CD4-positive, CD25-positive, alpha-beta regulatory T cell (primary cell): Measurements from ENCODE around the gene JUN. TPM values are rescaled to one million over a fixed set of nuclear protein-coding genes. Genes with fewer than 3 reads are reported as not detected.

Experiments
- ATAC-seq, 2 donors: fragments of 150-1000 bp; cut with Tn5 transposase; one replicate each; pipeline ENCODE4 v1.10.0; 2021; ENCODE audit warnings: low read depth in 2 of 2, moderate number of reproducible peaks in 2 of 2, moderate library complexity in 1 of 2
- DNase-seq, 3 donors: peaks; one replicate each; pipeline versions ENCODE4 v3.0.0 to v3.0.0-alpha.2; 2012 to 2022; ENCODE audit warnings: mixed read lengths in 1 of 3
- H3K27ac ChIP-seq: one replicate; pipeline ENCODE4 v1.7.0; 2013; ENCODE audit warnings: mild to moderate bottlenecking, low read length; ENCODE audit not compliant: insufficient read depth, poor library complexity, severe bottlenecking
- H3K27me3 ChIP-seq: one replicate; pipeline ENCODE4 v1.7.0; 2013; ENCODE audit warnings: low read length; ENCODE audit not compliant: control insufficient read depth, insufficient read depth
- H3K36me3 ChIP-seq: one replicate; pipeline ENCODE4 v1.7.0; 2013; ENCODE audit warnings: mild to moderate bottlenecking, low read length, moderate library complexity; ENCODE audit not compliant: control insufficient read depth, insufficient read depth
- H3K4me1 ChIP-seq: 2 replicates; pipeline ENCODE4 v1.7.0; 2013; ENCODE audit warnings: mild to moderate bottlenecking, low read length; ENCODE audit not compliant: insufficient read depth, control insufficient read depth, poor library complexity, severe bottlenecking
- H3K4me3 ChIP-seq: one replicate; pipeline ENCODE4 v1.7.0; 2013; ENCODE audit warnings: low read depth, mild to moderate bottlenecking, low read length, moderate library complexity
- H3K9me3 ChIP-seq, 2 experiments: 1 replicate in 1 of 2; 2 replicates in 1 of 2; pipeline ENCODE4 v1.7.0; 2013; ENCODE audit warnings: low read length in 2 of 2, mild to moderate bottlenecking in 1 of 2, moderate library complexity in 1 of 2; ENCODE audit not compliant: control insufficient read depth in 2 of 2
- H3K27ac Mint-ChIP-seq, 3 donors: one replicate each; pipeline ENCODE4 v1.8.0; 2020 to 2022; ENCODE audit warnings: mild to moderate bottlenecking in 3 of 3, mixed read lengths in 3 of 3, moderate library complexity in 2 of 3
- H3K27me3 Mint-ChIP-seq: one replicate; pipeline ENCODE4 v1.8.0; 2022; ENCODE audit warnings: mild to moderate bottlenecking, mixed read lengths
- H3K36me3 Mint-ChIP-seq: one replicate; pipeline ENCODE4 v1.8.0; 2020; ENCODE audit warnings: mixed read lengths
- H3K4me1 Mint-ChIP-seq, 4 donors: one replicate each; pipeline ENCODE4 v1.8.0; 2020 to 2022; ENCODE audit warnings: mixed read lengths in 4 of 4, mild to moderate bottlenecking in 1 of 4
- H3K4me3 Mint-ChIP-seq, 4 donors: one replicate each; pipeline ENCODE4 v1.8.0; 2020 to 2022; ENCODE audit warnings: mild to moderate bottlenecking in 4 of 4, mixed read lengths in 4 of 4, moderate library complexity in 3 of 4
- H3K9me3 Mint-ChIP-seq, 7 donors: one replicate each; pipeline ENCODE4 v1.8.0; 2020 to 2022; ENCODE audit warnings: mixed read lengths in 7 of 7, mild to moderate bottlenecking in 3 of 7, moderate library complexity in 2 of 7
- polyA plus RNA-seq, 4 donors: library from polyadenylated mRNA; unstranded; fragments of 300-500 nt; fragmentation: Illumina TruSeq; gene quantifications; one replicate each; pipeline ENCODE4 v1.2.3, GENCODE V29; 2021
- total RNA-seq: library from RNA; stranded (reverse); gene quantifications from one replicate; pipeline ENCODE4 v1.2.3, GENCODE V29; 2022

Gene JUN
- total and polyA plus RNA-seq, 5 donors from 2014 or later, result 41.3 to 1,538 (median 52.2) TPM

- Mint-ChIP-seq H3K27ac (peak overlapping the region; percentile 77 to 87 (median 78)), H3K27me3 (no peaks in the 10 kb centered on the region), H3K36me3 (no peaks in the 10 kb centered on the region), H3K4me1 (peaks cover 20 to 53% (median 28%) of the 10 kb centered on the region in 4 donors), H3K4me3 (peak overlapping the region; percentile 73 to 90 (median 78)), H3K9me3 (no peaks in the 10 kb centered on the region)
- Histone ChIP-seq H3K4me3 (no peak overlapping the region), H3K4me1 (peaks cover 43% of the 10 kb centered on the region), H3K27ac (peak overlapping the region; percentile 68), H3K27me3 (no peaks in the 10 kb centered on the region), H3K36me3 (no peaks in the 10 kb centered on the region), H3K9me3 (no peaks in the 10 kb centered on the region)
- DNase-seq, result no peak
- ATAC-seq, result no peak
Measured at GRCh38 chr1:58814251-58815068, 30.6 kb upstream of the JUN start.

GRCh38 chr1:58813801-58814200, 30.0 kb upstream of the JUN start:
- ATAC-seq, result no peak
- peak overlapping the region; percentile 13 for H3K4me3 ChIP-seq
- Mint-ChIP-seq H3K27me3 (no peaks in the 10 kb centered on the region), H3K27ac (peak overlapping the region in 2 of 3 donors; percentile 20 to 22), H3K36me3 (no peaks in the 10 kb centered on the region), H3K4me3 (peak overlapping the region; percentile 1 to 64 (median 54)), H3K4me1 (peaks cover 20 to 53% (median 29%) of the 10 kb centered on the region in 4 donors), H3K9me3 (no peaks in the 10 kb centered on the region)
- H3K4me1 ChIP-seq, result peaks cover 43% of the 10 kb centered on the region
- no peaks in the 10 kb centered on the region for H3K9me3 ChIP-seq
- H3K27ac ChIP-seq, result no peak overlapping the region
- no peak for DNase-seq
- H3K27me3 ChIP-seq, result no peaks in the 10 kb centered on the region
- H3K36me3 ChIP-seq, result no peaks in the 10 kb centered on the region

- Histone ChIP-seq H3K27me3 (no peaks in the 10 kb centered on the region), H3K27ac (no peak overlapping the region), H3K36me3 (no peaks in the 10 kb centered on the region), H3K9me3 (no peaks in the 10 kb centered on the region), H3K4me1 (peaks cover 43% of the 10 kb centered on the region), H3K4me3 (peak overlapping the region; percentile 13)
- ATAC-seq (no peak), DNase-seq (no peak)
- Mint-ChIP-seq H3K27me3 (no peaks in the 10 kb centered on the region), H3K27ac (peak overlapping the region; percentile 22 to 94 (median 83)), H3K4me3 (peak overlapping the region; percentile 22 to 64 (median 54)), H3K4me1 (peaks cover 20 to 53% (median 29%) of the 10 kb centered on the region in 4 donors), H3K36me3 (no peaks in the 10 kb centered on the region), H3K9me3 (no peaks in the 10 kb centered on the region)
Measured at GRCh38 chr1:58813361-58813760, 29.5 kb upstream of the JUN start.

GRCh38 chr1:58812926-58813325, 29.1 kb upstream of the JUN start:
- Mint-ChIP-seq H3K27me3 (no peaks in the 10 kb centered on the region), H3K9me3 (no peaks in the 10 kb centered on the region), H3K36me3 (no peaks in the 10 kb centered on the region), H3K27ac (peak overlapping the region; percentile 22 to 94 (median 83)), H3K4me1 (peaks cover 20 to 53% (median 31%) of the 10 kb centered on the region in 4 donors), H3K4me3 (peak overlapping the region; percentile 11 to 64 (median 26))
- DNase-seq (peak; percentile 34 to 64 (median 39)), ATAC-seq (peak; percentile 40 to 48)
- Histone ChIP-seq H3K36me3 (no peaks in the 10 kb centered on the region), H3K9me3 (no peaks in the 10 kb centered on the region), H3K27me3 (no peaks in the 10 kb centered on the region), H3K4me3 (peak overlapping the region; percentile 15), H3K27ac (no peak overlapping the region), H3K4me1 (peaks cover 43% of the 10 kb centered on the region)

GRCh38 chr1:58812468-58812867, 28.6 kb upstream of the JUN start:
- H3K4me3 ChIP-seq, result peak overlapping the region; percentile 15
- Mint-ChIP-seq H3K27ac (peak overlapping the region; percentile 22 to 94 (median 83)), H3K4me1 (peaks cover 20 to 53% (median 32%) of the 10 kb centered on the region in 4 donors), H3K27me3 (no peaks in the 10 kb centered on the region), H3K4me3 (peak overlapping the region; percentile 11 to 64 (median 42)), H3K36me3 (no peaks in the 10 kb centered on the region), H3K9me3 (no peaks in the 10 kb centered on the region)
- peaks cover 43% of the 10 kb centered on the region for H3K4me1 ChIP-seq
- ATAC-seq (no peak), DNase-seq (no peak)
- no peaks in the 10 kb centered on the region for H3K27me3 ChIP-seq
- no peaks in the 10 kb centered on the region for H3K9me3 ChIP-seq
- H3K36me3 ChIP-seq, result no peaks in the 10 kb centered on the region
- H3K27ac ChIP-seq, result no peak overlapping the region

GRCh38 chr1:58811303-58811702, 27.5 kb upstream of the JUN start:
- DNase-seq, result no peak
- Histone ChIP-seq H3K27ac (no peak overlapping the region), H3K4me3 (no peak overlapping the region), H3K36me3 (no peaks in the 10 kb centered on the region), H3K27me3 (no peaks in the 10 kb centered on the region), H3K9me3 (no peaks in the 10 kb centered on the region), H3K4me1 (peaks cover 36% of the 10 kb centered on the region)
- no peak overlapping the region for H3K4me3 Mint-ChIP-seq
- H3K27ac Mint-ChIP-seq, result peak overlapping the region; percentile 26 to 91 (median 60)
- no peak for ATAC-seq
- H3K4me1 Mint-ChIP-seq, result peaks cover 15 to 48% (median 30%) of the 10 kb centered on the region in 4 donors
- H3K36me3 Mint-ChIP-seq, result peaks cover under 1% of the 10 kb centered on the region
- no peaks in the 10 kb centered on the region for H3K27me3 Mint-ChIP-seq
- no peaks in the 10 kb centered on the region for H3K9me3 Mint-ChIP-seq

- ATAC-seq (no peak), DNase-seq (no peak)
- no peak overlapping the region for H3K27ac ChIP-seq
- H3K36me3 Mint-ChIP-seq, result peaks cover 6% of the 10 kb centered on the region
- no peak overlapping the region for H3K4me3 Mint-ChIP-seq
- peaks cover 21 to 44% (median 31%) of the 10 kb centered on the region in 4 donors for H3K4me1 Mint-ChIP-seq
- H3K9me3 Mint-ChIP-seq, result no peaks in the 10 kb centered on the region
- H3K27me3 ChIP-seq, result no peaks in the 10 kb centered on the region
- H3K4me3 ChIP-seq, result no peak overlapping the region
- no peaks in the 10 kb centered on the region for H3K27me3 Mint-ChIP-seq
- H3K4me1 ChIP-seq, result peaks cover 20% of the 10 kb centered on the region
- no peaks in the 10 kb centered on the region for H3K9me3 ChIP-seq
- no peaks in the 10 kb centered on the region for H3K36me3 ChIP-seq
- H3K27ac Mint-ChIP-seq, result peak overlapping the region in 2 of 3 donors; percentile 19 to 79
Measured at GRCh38 chr1:58809325-58810010, 25.6 kb upstream of the JUN start.
